Fibroblast of lung (primary cell): ENCODE results near the gene DLG3. TPM values are rescaled to one million over a fixed set of nuclear protein-coding genes. Genes with fewer than 3 reads are reported as not detected.

ENCODE experiments used
- DNase-seq, 2 donors: peaks; one replicate each; pipeline versions ENCODE4 v3.0.0 to v3.0.0-alpha.2; 2010; ENCODE audit warnings: low read depth in 2 of 2
- H2AFZ ChIP-seq: 2 replicates; pipeline ENCODE4 v1.5.1; 2012; ENCODE audit warnings: low read length, control low read depth, inconsistent platforms
- H3K27ac ChIP-seq: 2 replicates; pipeline ENCODE4 v1.5.1; 2011; ENCODE audit warnings: low read length, control low read depth; ENCODE audit not compliant: insufficient read depth
- H3K27me3 ChIP-seq: 2 replicates; pipeline ENCODE4 v1.5.1; 2011; ENCODE audit warnings: mild to moderate bottlenecking, low read length; ENCODE audit not compliant: control insufficient read depth, insufficient read depth
- H3K36me3 ChIP-seq: 2 replicates; pipeline ENCODE4 v1.5.1; 2011; ENCODE audit warnings: low read length; ENCODE audit not compliant: control insufficient read depth, insufficient read depth
- H3K4me1 ChIP-seq: 2 replicates; pipeline ENCODE4 v1.5.1; 2011; ENCODE audit warnings: low read length; ENCODE audit not compliant: control insufficient read depth, insufficient read depth; ENCODE audit errors: extremely low read depth
- H3K4me2 ChIP-seq: 2 replicates; pipeline ENCODE4 v1.5.1; 2011; ENCODE audit warnings: low read length, control low read depth; ENCODE audit not compliant: insufficient read depth; ENCODE audit errors: extremely low read depth
- H3K4me3 ChIP-seq, 4 experiments: fragments of 200-600 bp in 1 of 4; sonication (generic) in 1 of 4; replicated peaks in 1 of 4; 2 replicates each; pipeline ENCODE4 v1.5.1; 2011 to 2016; ENCODE audit warnings: low read length in 4 of 4, low read depth in 3 of 4, mild to moderate bottlenecking in 3 of 4, control low read depth in 2 of 4, inconsistent platforms in 1 of 4, mixed read lengths in 1 of 4; ENCODE audit not compliant: insufficient read depth in 1 of 4; ENCODE audit errors: control extremely low read depth in 1 of 4
- H3K79me2 ChIP-seq: 2 replicates; pipeline ENCODE4 v1.5.1; 2012; ENCODE audit warnings: mild to moderate bottlenecking, low read length, inconsistent platforms; ENCODE audit not compliant: control insufficient read depth, insufficient read depth
- H3K9ac ChIP-seq: 2 replicates; pipeline ENCODE4 v1.5.1; 2011; ENCODE audit warnings: mild to moderate bottlenecking, low read length, control low read depth; ENCODE audit not compliant: insufficient read depth
- H3K9me3 ChIP-seq: 2 replicates; pipeline ENCODE4 v1.5.1; 2012; ENCODE audit warnings: low read depth, low read length; ENCODE audit not compliant: control insufficient read depth, insufficient read depth
- H4K20me1 ChIP-seq: 2 replicates; pipeline ENCODE4 v1.5.1; 2011; ENCODE audit warnings: low read length; ENCODE audit not compliant: control insufficient read depth, insufficient read depth; ENCODE audit errors: extremely low read depth
- EZH2 ChIP-seq: IDR thresholded peaks from 2 replicates; pipeline ENCODE4 v1.5.1; 2012; ENCODE audit warnings: low read length, control low read depth, mild to moderate bottlenecking; ENCODE audit errors: missing control alignments
- polyA plus RNA-seq, 2 donors: library from polyadenylated mRNA; depleted of rRNA in 1 of 2; stranded (reverse) in 1 of 2; unstranded in 1 of 2; fragments of >200 nt; gene quantifications; 2 replicates each; pipeline ENCODE4 v1.2.1, GENCODE V29; 2011 to 2012; ENCODE audit warnings: missing spikeins in 1 of 2
- total RNA-seq: library from RNA; depleted of rRNA; stranded (reverse); fragments of >200 nt; gene quantifications from 2 replicates; pipeline ENCODE4 v1.2.1, GENCODE V29; 2014
- TF ChIP-seq, protein P1 (sequence below), 2 donors: IDR thresholded peaks in 1 of 2; conservative IDR thresholded peaks in 1 of 2; 1 replicate in 1 of 2; 2 replicates in 1 of 2; pipeline ENCODE4 v1.5.1; 2011 to 2012; ENCODE audit warnings: low read length in 2 of 2, control low read depth in 1 of 2, inconsistent platforms in 1 of 2, low read depth in 1 of 2, mild to moderate bottlenecking in 1 of 2

DLG3 gene
- total and polyA plus RNA-seq, 2 donors (not counting 1 experiment from before 2014, with no cell fraction given), result 21.0 to 24.6 TPM

DNA sequence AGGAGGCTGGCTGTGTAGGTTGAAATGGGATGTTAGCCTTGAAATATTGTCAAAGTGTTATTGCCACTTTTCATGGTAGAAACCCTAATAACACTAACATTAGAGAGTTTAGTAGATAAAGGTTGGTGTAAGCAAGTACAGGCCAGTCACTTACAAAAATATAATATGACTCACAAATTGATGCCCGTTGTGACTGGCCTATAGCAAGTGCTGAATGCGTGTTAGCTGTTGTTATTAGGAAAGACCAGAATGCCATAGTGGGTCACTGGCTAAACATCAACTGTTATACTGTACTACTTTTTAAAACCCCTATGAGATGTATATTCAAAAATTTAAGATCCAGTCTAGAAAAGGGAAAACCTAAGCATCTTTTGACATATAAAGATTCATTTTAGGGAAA is 41.9 kb upstream of the DLG3 start:
- Histone ChIP-seq H3K9me3 (no peaks in the 10 kb centered on the region), H4K20me1 (no peaks in the 10 kb centered on the region), H3K79me2 (no peaks in the 10 kb centered on the region), H3K27me3 (no peaks in the 10 kb centered on the region), H3K4me2 (no peak overlapping the region), H2AFZ (no peak overlapping the region), H3K9ac (no peak overlapping the region), H3K4me3 (no peak overlapping the region), H3K27ac (no peak overlapping the region), H3K4me1 (no peaks in the 10 kb centered on the region), H3K36me3 (no peaks in the 10 kb centered on the region)
- no peak for TF ChIP-seq EZH2
- TF ChIP-seq, protein P1, sequence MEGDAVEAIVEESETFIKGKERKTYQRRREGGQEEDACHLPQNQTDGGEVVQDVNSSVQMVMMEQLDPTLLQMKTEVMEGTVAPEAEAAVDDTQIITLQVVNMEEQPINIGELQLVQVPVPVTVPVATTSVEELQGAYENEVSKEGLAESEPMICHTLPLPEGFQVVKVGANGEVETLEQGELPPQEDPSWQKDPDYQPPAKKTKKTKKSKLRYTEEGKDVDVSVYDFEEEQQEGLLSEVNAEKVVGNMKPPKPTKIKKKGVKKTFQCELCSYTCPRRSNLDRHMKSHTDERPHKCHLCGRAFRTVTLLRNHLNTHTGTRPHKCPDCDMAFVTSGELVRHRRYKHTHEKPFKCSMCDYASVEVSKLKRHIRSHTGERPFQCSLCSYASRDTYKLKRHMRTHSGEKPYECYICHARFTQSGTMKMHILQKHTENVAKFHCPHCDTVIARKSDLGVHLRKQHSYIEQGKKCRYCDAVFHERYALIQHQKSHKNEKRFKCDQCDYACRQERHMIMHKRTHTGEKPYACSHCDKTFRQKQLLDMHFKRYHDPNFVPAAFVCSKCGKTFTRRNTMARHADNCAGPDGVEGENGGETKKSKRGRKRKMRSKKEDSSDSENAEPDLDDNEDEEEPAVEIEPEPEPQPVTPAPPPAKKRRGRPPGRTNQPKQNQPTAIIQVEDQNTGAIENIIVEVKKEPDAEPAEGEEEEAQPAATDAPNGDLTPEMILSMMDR (conservative IDR thresholded peaks at IDR 0.05 in 1 of 2, IDR thresholded peaks at IDR 0.05 in 1 of 2; ENCODE audit: low read depth in 1 of 2, low read length in 2 of 2), result no peak
- DNase-seq, result no peak

DNA sequence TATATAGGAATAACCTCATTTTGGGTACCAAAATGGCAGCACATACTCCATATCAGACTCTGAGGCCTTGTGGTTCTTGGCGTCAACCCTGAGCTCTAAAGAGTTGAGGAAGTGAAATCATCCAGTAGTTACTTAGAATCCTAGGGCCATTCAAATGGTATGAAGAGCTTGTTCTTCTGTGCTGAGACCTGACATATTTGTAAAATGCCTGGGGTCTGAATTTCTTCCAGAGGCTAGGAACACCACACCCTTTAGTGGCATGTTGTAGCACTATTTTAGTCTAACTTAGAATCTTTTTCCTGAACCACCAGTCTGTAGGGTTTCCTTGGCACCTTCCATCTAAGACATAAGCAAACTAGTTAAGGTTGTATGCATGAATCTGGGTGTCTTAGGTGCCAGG is 39.6 kb upstream of the DLG3 start:
- no peaks in the 10 kb centered on the region for H3K27me3 ChIP-seq
- H2AFZ ChIP-seq, result no peak overlapping the region
- H3K4me2 ChIP-seq, result no peak overlapping the region
- no peaks in the 10 kb centered on the region for H3K9me3 ChIP-seq
- H3K4me3 ChIP-seq, result no peak overlapping the region
- H3K36me3 ChIP-seq, result no peaks in the 10 kb centered on the region
- no peak for DNase-seq
- H4K20me1 ChIP-seq, result no peaks in the 10 kb centered on the region
- no peaks in the 10 kb centered on the region for H3K4me1 ChIP-seq
- H3K9ac ChIP-seq, result no peak overlapping the region
- TF ChIP-seq, protein P1 (conservative IDR thresholded peaks at IDR 0.05 in 1 of 2, IDR thresholded peaks at IDR 0.05 in 1 of 2; ENCODE audit: low read depth in 1 of 2, low read length in 2 of 2), result no peak
- TF ChIP-seq EZH2, result no peak
- H3K79me2 ChIP-seq, result no peaks in the 10 kb centered on the region
- no peak overlapping the region for H3K27ac ChIP-seq

DNA sequence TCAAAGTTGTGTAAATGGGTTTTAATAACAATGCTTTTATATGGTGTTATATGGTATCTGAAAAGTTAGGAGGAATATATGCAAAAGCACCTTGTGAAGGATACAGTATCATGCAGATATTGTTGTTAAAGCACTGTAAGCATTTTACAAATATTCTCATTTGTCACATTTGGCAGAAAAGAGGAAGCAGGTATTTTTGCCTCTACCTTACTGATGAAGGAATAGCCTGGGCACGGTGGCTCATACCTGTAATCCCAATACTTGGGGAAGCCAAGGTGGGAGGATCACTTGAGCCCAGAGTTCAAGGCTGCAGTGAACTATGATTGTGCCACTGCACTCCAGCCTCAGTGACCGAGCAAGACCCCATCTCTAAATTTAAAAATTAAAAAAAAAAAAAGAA is 33.7 kb upstream of the DLG3 start:
- no peak overlapping the region for H3K4me3 ChIP-seq
- no peak for DNase-seq
- no peaks in the 10 kb centered on the region for H3K79me2 ChIP-seq
- no peaks in the 10 kb centered on the region for H3K9me3 ChIP-seq
- H3K36me3 ChIP-seq, result no peaks in the 10 kb centered on the region
- H3K27me3 ChIP-seq, result no peaks in the 10 kb centered on the region
- H3K27ac ChIP-seq, result no peak overlapping the region
- H3K9ac ChIP-seq, result no peak overlapping the region
- H3K4me2 ChIP-seq, result no peak overlapping the region
- no peak overlapping the region for H2AFZ ChIP-seq
- no peaks in the 10 kb centered on the region for H3K4me1 ChIP-seq
- TF ChIP-seq, protein P1 (conservative IDR thresholded peaks at IDR 0.05 in 1 of 2, IDR thresholded peaks at IDR 0.05 in 1 of 2; ENCODE audit: low read depth in 1 of 2, low read length in 2 of 2), result no peak
- TF ChIP-seq EZH2, result no peak
- H4K20me1 ChIP-seq, result no peaks in the 10 kb centered on the region
